ENCODE results near the gene SLC25A51. TPM values are rescaled to one million over a fixed set of nuclear protein-coding genes. Genes with fewer than 3 reads are reported as not detected.

SLC25A51 gene, protein sequence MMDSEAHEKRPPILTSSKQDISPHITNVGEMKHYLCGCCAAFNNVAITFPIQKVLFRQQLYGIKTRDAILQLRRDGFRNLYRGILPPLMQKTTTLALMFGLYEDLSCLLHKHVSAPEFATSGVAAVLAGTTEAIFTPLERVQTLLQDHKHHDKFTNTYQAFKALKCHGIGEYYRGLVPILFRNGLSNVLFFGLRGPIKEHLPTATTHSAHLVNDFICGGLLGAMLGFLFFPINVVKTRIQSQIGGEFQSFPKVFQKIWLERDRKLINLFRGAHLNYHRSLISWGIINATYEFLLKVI
- total RNA-seq, result 10 to 100 TPM; 20.2 to 21.6 TPM

DNA sequence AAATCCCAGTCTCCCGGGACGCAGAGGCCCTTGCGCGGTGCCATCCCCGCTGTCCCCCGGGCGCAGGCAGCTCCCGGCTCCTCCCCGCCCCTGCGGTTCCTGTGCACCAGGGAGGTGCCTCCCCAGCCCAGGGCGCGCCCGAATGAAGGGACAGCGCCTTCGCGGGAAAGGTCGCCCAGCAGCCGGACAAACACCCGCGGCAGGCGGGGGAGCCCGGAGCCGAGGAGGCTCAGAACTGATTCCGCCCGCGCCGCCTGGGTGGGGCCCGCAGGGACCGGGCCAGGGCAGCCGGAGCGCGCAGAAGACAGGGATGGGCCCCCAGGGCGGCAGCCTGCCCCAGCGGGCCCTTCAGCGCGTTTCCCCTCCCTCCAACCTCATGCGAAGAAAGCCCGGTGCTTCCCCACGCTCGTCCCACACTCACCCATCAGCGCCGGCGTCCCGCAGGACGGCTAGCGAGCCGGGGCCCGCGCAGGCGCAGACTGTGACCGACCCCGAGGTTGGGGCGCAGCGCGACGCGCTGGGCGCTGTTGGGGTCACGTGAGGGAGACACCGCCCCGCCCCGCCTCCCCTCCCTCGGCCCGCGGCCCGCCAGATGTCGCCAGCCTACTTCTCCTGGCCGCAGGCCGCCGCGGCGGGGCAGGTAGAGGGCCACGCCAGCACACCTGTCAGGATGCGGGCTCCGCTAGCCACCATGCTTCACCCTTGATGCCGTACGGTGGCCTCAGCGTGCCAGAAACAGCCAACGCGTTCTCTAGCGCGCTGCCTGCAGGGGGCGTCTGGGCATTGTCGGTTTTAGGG is at the start of gene SLC25A51:
Gene SLC25A51 (minus strand): TSS at position 481 of the 798 bp plus-strand sequence. CDS start 15,577 bp downstream, outside the sequence.
- peak within 1 kb of the TSS; percentile 75 to 90 for H3K4me3 ChIP-seq
- no peaks in the 10 kb centered on the region for H3K27me3 ChIP-seq (replicated peaks; ENCODE audit: insufficient read depth)
- H3K36me3 ChIP-seq, result no peaks in the 10 kb centered on the region
- H3K27ac ChIP-seq, result peak within 1 kb of the TSS; percentile 83 to 85
- intact Hi-C loops (cut with DNase I), result loop anchor here (10.0 kb wide), 1 partner anchor 419 kb away; the partner anchor contains the start of gene POLR1E
- TF ChIP-seq, protein P1, sequence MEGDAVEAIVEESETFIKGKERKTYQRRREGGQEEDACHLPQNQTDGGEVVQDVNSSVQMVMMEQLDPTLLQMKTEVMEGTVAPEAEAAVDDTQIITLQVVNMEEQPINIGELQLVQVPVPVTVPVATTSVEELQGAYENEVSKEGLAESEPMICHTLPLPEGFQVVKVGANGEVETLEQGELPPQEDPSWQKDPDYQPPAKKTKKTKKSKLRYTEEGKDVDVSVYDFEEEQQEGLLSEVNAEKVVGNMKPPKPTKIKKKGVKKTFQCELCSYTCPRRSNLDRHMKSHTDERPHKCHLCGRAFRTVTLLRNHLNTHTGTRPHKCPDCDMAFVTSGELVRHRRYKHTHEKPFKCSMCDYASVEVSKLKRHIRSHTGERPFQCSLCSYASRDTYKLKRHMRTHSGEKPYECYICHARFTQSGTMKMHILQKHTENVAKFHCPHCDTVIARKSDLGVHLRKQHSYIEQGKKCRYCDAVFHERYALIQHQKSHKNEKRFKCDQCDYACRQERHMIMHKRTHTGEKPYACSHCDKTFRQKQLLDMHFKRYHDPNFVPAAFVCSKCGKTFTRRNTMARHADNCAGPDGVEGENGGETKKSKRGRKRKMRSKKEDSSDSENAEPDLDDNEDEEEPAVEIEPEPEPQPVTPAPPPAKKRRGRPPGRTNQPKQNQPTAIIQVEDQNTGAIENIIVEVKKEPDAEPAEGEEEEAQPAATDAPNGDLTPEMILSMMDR (IDR thresholded peaks at IDR 0.05), result peak; percentile 83 to 97 (median 94)
- peak; percentile 88 for TF ChIP-seq POLR2AphosphoS5 (IDR thresholded peaks at IDR 0.05)
- TF ChIP-seq POLR2A (IDR thresholded peaks at IDR 0.05), result peak; percentile 62
- WGBS, result under 1% methylated on average over 73 of the region's 84 CpGs
- DNase-seq (ENCODE audit: low spot score), result peak; percentile 90
- H3K4me1 ChIP-seq (replicated peaks), result peaks cover 6% of the 10 kb centered on the region
- H3K9me3 ChIP-seq, result no peaks in the 10 kb centered on the region

DNA sequence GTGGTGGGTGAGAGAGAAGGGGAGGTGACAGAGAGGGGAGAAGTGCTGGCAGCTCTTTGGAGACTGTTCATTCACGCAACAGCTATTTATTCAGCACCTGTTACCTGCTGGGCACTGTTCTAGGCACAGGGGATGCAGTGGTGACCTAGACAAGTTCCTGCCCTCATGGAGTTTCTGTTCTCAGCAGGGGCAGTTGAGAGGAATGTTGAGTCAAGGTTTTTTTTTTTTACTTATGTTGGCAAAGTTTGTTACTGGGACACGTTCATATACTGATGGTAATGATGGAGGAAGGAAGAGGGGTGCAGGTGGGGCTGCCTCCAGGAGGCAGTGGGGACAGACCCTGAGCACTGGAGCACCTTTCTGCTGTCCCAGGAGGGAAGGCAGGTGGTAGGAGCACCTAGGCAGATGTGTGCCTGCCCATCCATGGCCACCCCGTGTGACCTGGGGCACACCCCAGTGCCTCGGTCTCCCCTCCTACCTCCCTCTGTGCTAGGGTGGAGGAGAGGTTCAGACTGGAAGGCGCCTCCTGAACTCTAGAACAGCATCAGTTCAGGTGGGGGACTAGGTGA is 49.4 kb upstream of the SLC25A51 start:
- intact Hi-C loops (cut with DNase I), result no loop called here
- no peaks in the 10 kb centered on the region for H3K4me1 ChIP-seq (replicated peaks)
- DNase-seq (ENCODE audit: low spot score), result no peak
- WGBS, result 88% methylated on average over 5 of the region's 5 CpGs
- H3K4me3 ChIP-seq, result no peak overlapping the region
- no peak overlapping the region for H3K27ac ChIP-seq
- H3K27me3 ChIP-seq (replicated peaks; ENCODE audit: insufficient read depth), result no peaks in the 10 kb centered on the region
- no peaks in the 10 kb centered on the region for H3K9me3 ChIP-seq
- H3K36me3 ChIP-seq, result no peaks in the 10 kb centered on the region
- TF ChIP-seq, protein P1 (IDR thresholded peaks at IDR 0.05), result no peak
- no peak for TF ChIP-seq POLR2A (IDR thresholded peaks at IDR 0.05)
- TF ChIP-seq POLR2AphosphoS5 (IDR thresholded peaks at IDR 0.05), result no peak

DNA sequence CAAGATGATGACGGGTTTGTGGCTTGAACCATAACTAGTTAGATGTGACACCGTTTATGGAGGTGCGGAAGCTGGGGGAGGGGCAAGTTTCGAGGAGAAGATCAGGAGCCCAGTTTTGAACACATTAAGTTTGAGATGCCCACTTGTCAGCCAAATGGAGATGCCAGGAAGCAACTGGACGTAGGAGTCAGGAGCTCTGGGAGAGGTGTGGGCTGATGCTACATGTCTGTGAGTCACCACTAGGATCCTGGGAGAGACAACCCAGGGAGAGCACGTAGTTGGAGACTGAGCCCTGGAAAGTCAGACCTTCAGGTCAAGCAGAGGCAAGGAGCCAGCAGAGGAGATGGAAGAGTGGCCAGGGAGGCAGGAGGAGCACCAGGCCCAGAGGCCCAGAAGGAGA is 48.8 kb upstream of the SLC25A51 start:
- intact Hi-C loops (cut with DNase I), result no loop called here
- Histone ChIP-seq H3K9me3 (no peaks in the 10 kb centered on the region), H3K27ac (no peak overlapping the region), H3K27me3 (replicated peaks; ENCODE audit: insufficient read depth) (no peaks in the 10 kb centered on the region), H3K36me3 (no peaks in the 10 kb centered on the region), H3K4me1 (replicated peaks) (no peaks in the 10 kb centered on the region), H3K4me3 (no peak overlapping the region)
- no peak for TF ChIP-seq POLR2AphosphoS5 (IDR thresholded peaks at IDR 0.05)
- TF ChIP-seq, protein P1 (IDR thresholded peaks at IDR 0.05), result no peak
- no peak for TF ChIP-seq POLR2A (IDR thresholded peaks at IDR 0.05)
- DNase-seq (ENCODE audit: low spot score), result no peak
- WGBS, result 79% methylated on average over 6 of the region's 6 CpGs

DNA sequence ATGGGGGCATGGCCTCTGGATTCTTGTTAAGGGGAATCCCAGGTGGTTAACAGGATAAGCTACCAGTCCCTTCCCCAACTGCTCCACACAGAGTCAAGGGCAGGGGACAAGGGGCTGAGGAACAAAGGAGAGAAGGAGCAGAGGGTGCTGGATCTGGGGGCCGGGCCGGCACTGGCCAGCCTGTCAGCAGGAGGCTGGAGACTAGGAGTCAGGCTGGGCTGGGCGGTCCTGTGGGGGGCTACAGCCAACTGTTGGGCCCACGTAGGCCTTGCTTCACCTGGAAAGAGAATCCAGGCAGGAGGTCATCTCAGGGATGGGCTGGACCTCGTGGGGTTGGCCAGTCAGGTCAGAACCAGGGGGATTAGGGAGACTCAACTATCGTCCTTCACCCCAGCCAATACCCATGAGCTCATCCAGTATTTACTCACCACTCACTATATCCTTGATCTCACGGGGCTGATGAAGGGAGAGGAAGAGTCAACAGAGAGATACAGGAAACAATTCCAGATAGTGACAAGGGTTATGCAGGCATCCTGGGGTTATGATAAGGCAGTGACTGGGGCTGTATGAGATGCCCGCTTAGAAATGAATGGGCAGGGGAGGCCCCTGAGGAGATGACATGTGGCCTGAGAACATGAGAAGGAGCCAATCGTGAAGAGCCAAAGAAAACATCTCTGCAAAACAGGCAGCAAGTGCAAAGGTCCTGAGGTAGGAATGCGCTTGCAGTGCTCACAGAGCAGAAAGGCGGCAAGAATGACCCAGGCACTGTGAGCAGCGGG is 47.9 kb upstream of the SLC25A51 start:
- intact Hi-C loops (cut with DNase I), result no loop called here
- whole genome bisulfite sequencing, result 87% methylated on average over 12 of the region's 12 CpGs
- Histone ChIP-seq H3K9me3 (no peaks in the 10 kb centered on the region), H3K27me3 (replicated peaks; ENCODE audit: insufficient read depth) (no peaks in the 10 kb centered on the region), H3K36me3 (no peaks in the 10 kb centered on the region), H3K4me1 (replicated peaks) (no peaks in the 10 kb centered on the region), H3K4me3 (no peak overlapping the region), H3K27ac (peak overlapping the region; percentile 51 to 57)
- no peak for DNase-seq (ENCODE audit: low spot score)
- TF ChIP-seq POLR2A (IDR thresholded peaks at IDR 0.05), result no peak

DNA sequence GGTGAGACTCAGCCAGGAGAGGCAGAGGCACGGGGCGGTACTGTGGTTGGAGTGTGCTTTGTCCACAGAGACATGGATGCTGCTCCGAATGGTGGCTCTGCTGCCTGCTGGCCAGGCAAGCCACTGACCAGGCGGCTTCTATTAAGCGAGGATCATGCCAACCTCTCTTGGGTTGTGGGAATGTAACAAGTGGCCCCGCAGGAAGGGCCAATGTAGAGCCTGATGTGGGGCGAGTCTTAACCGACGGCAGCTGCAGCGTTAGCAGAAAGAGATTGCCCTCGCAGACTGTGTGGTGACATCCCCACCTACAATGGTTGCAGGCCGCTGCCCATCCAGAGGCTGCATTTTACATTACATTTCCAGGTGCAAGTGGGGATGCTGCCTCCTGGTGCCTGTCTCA is 46.6 kb upstream of the SLC25A51 start:
- Histone ChIP-seq H3K36me3 (peaks cover 0 to 7% of the 10 kb centered on the region in 2 donors), H3K4me3 (no peak overlapping the region), H3K4me1 (replicated peaks) (no peaks in the 10 kb centered on the region), H3K9me3 (no peaks in the 10 kb centered on the region), H3K27ac (no peak overlapping the region), H3K27me3 (replicated peaks; ENCODE audit: insufficient read depth) (no peaks in the 10 kb centered on the region)
- intact Hi-C loops (cut with DNase I), result no loop called here
- no peak for DNase-seq (ENCODE audit: low spot score)
- WGBS, result 97% methylated on average over 8 of the region's 12 CpGs
- TF ChIP-seq, protein P1 (IDR thresholded peaks at IDR 0.05), result no peak
- TF ChIP-seq POLR2A (IDR thresholded peaks at IDR 0.05) (no peak), POLR2AphosphoS5 (IDR thresholded peaks at IDR 0.05) (no peak)

Data from prostate gland (tissue), 2 donors.